ENCODE results near the gene TMEM229B. TPM values are rescaled to one million over a fixed set of nuclear protein-coding genes. Genes with fewer than 3 reads are reported as not detected.

Gene TMEM229B
- total and polyA plus RNA-seq, 4 donors: 0.40 to 2.0 (median 1.6) TPM

- Histone ChIP-seq H3K9me3 (ENCODE audit: control insufficient read depth in 4 of 4, low read length in 3 of 4) (no peaks in the 10 kb centered on the region), H3K9ac (ENCODE audit: low read depth in 1 of 2, low read length in 2 of 2) (no peak overlapping the region), H3K27me3 (ENCODE audit: control insufficient read depth in 4 of 4, insufficient read depth in 4 of 4, low read length in 3 of 4) (no peaks in the 10 kb centered on the region), H3K4me1 (ENCODE audit: control insufficient read depth in 4 of 4, insufficient read depth in 4 of 4, low read length in 3 of 4) (no peaks in the 10 kb centered on the region), H3K27ac (ENCODE audit: low read depth in 1 of 2, low read length in 2 of 2) (no peak overlapping the region), H3K36me3 (ENCODE audit: control insufficient read depth in 4 of 4, insufficient read depth in 3 of 4, low read depth in 1 of 4, low read length in 3 of 4) (no peaks in the 10 kb centered on the region), H3K4me3 (ENCODE audit: low read depth in 1 of 3, low read length in 3 of 3) (no peak overlapping the region)
- WGBS: 82% methylated on average over 1 of the region's 1 CpG
- TF ChIP-seq REST (IDR thresholded peaks at IDR 0.05) (no peak), YY1 (IDR thresholded peaks at IDR 0.05) (no peak), JUND (IDR thresholded peaks at IDR 0.05) (no peak), HNF4A (conservative IDR thresholded peaks at IDR 0.05) (no peak), GABPA (IDR thresholded peaks at IDR 0.05 in 1 of 2, conservative IDR thresholded peaks at IDR 0.05 in 1 of 2) (no peak), HNF4G (IDR thresholded peaks at IDR 0.05) (no peak), CTCF (IDR thresholded peaks at IDR 0.05; ENCODE audit: low read depth, low read length, missing input control) (no peak), RXRA (IDR thresholded peaks at IDR 0.05) (no peak), FOXA2 (IDR thresholded peaks at IDR 0.05) (no peak)
- no peak for DNase-seq (ENCODE audit: low spot score)
Observed at GRCh38 chr14:67447033-67447381, 41.5 kb downstream of the TMEM229B start.

GRCh38 chr14:67446371-67447032 is 42.0 kb downstream of the TMEM229B start:
- no peak for TF ChIP-seq JUND (IDR thresholded peaks at IDR 0.05)
- no peak for TF ChIP-seq ZBTB33 (IDR thresholded peaks at IDR 0.05)
- TF ChIP-seq RAD21 (IDR thresholded peaks at IDR 0.05): no peak
- Histone ChIP-seq H3K36me3 (ENCODE audit: control insufficient read depth in 4 of 4, insufficient read depth in 3 of 4, low read depth in 1 of 4, low read length in 3 of 4) (no peaks in the 10 kb centered on the region), H3K4me3 (ENCODE audit: low read depth in 1 of 3, low read length in 3 of 3) (no peak overlapping the region), H3K27me3 (ENCODE audit: control insufficient read depth in 4 of 4, insufficient read depth in 4 of 4, low read length in 3 of 4) (no peaks in the 10 kb centered on the region), H3K4me1 (ENCODE audit: control insufficient read depth in 4 of 4, insufficient read depth in 4 of 4, low read length in 3 of 4) (no peaks in the 10 kb centered on the region), H3K9me3 (ENCODE audit: control insufficient read depth in 4 of 4, low read length in 3 of 4) (no peaks in the 10 kb centered on the region), H3K27ac (ENCODE audit: low read depth in 1 of 2, low read length in 2 of 2) (no peak overlapping the region), H3K9ac (ENCODE audit: low read depth in 1 of 2, low read length in 2 of 2) (no peak overlapping the region)
- WGBS: 76% methylated on average over 8 of the region's 8 CpGs
- DNase-seq (ENCODE audit: low spot score): no peak

Data from liver (tissue), 9 donors.